DND-41 (cell line): ENCODE measurements around the gene CERS5.

Source experiments
- ATAC-seq: fragments of 200-7000 bp; cut with Tn5 transposase; 3 replicates; pipeline ENCODE4 v1.9.1; 2021; ENCODE audit warnings: low read depth; ENCODE audit not compliant: insufficient read depth
- DNase-seq: peaks from one replicate; pipeline ENCODE4 v3.0.0-alpha.2; 2020
- H2AFZ ChIP-seq: 2 replicates; pipeline ENCODE4 v1.6.0; 2012; ENCODE audit warnings: low read depth, low read length
- H3K27ac ChIP-seq: 2 replicates; pipeline ENCODE4 v1.5.1; 2012; ENCODE audit warnings: low read length, inconsistent platforms
- H3K27me3 ChIP-seq: fragments of 200-600 bp; sonication (generic); 2 replicates; pipeline ENCODE4 v1.6.0; 2012; ENCODE audit warnings: low read length, mild to moderate bottlenecking, inconsistent platforms; ENCODE audit not compliant: insufficient read depth, poor library complexity
- H3K36me3 ChIP-seq: 2 replicates; pipeline ENCODE4 v1.5.1; 2012; ENCODE audit warnings: low read length, inconsistent platforms; ENCODE audit not compliant: insufficient read depth
- H3K4me1 ChIP-seq: 2 replicates; pipeline ENCODE4 v1.5.1; 2012; ENCODE audit warnings: mild to moderate bottlenecking, low read length; ENCODE audit not compliant: insufficient read depth
- H3K4me2 ChIP-seq: 2 replicates; pipeline ENCODE4 v1.6.0; 2012; ENCODE audit warnings: mild to moderate bottlenecking, moderate library complexity, low read length, inconsistent platforms; ENCODE audit not compliant: insufficient read depth
- H3K4me3 ChIP-seq, 2 experiments: fragments of 200-600 bp in 1 of 2; shearing (Covaris generic) in 1 of 2; 2 replicates each; pipeline ENCODE4 v1.5.1; 2012 to 2016; ENCODE audit warnings: inconsistent platforms in 2 of 2, low read length in 2 of 2, mild to moderate bottlenecking in 2 of 2, low read depth in 1 of 2, moderate library complexity in 1 of 2
- H3K79me2 ChIP-seq: 2 replicates; pipeline ENCODE4 v1.6.0; 2012; ENCODE audit warnings: low read length, inconsistent platforms; ENCODE audit not compliant: insufficient read depth
- H3K9ac ChIP-seq: 2 replicates; pipeline ENCODE4 v1.6.0; 2012; ENCODE audit warnings: low read depth, mild to moderate bottlenecking, inconsistent platforms, low read length, moderate library complexity
- H3K9me3 ChIP-seq: 2 replicates; pipeline ENCODE4 v1.5.1; 2012; ENCODE audit warnings: low read length, moderate library complexity, mild to moderate bottlenecking, inconsistent platforms; ENCODE audit not compliant: insufficient read depth, severe bottlenecking
- H4K20me1 ChIP-seq: 2 replicates; pipeline ENCODE4 v1.6.0; 2012; ENCODE audit warnings: low read length; ENCODE audit not compliant: insufficient read depth
- CTCF ChIP-seq: IDR thresholded peaks from 2 replicates; pipeline ENCODE4 v1.5.1; 2012; ENCODE audit warnings: borderline replicate concordance, low read length, moderate library complexity, mild to moderate bottlenecking; ENCODE audit not compliant: poor library complexity, severe bottlenecking; ENCODE audit errors: extremely low read depth
- EZH2 ChIP-seq: IDR thresholded peaks from 3 replicates; pipeline ENCODE4 v1.6.1; 2012; ENCODE audit warnings: borderline replicate concordance, low read depth, mild to moderate bottlenecking, moderate library complexity, low read length, inconsistent platforms; ENCODE audit not compliant: severe bottlenecking

Gene CERS5

GRCh38 chr12:50104417-50105366 is 62.5 kb downstream of the CERS5 start:
- H3K9me3 ChIP-seq: no peaks in the 10 kb centered on the region
- H3K27ac ChIP-seq: no peak overlapping the region
- H3K27me3 ChIP-seq: no peaks in the 10 kb centered on the region
- TF ChIP-seq EZH2 (no peak), CTCF (no peak)
- H3K4me3 ChIP-seq: no peak overlapping the region
- H3K9ac ChIP-seq: no peak overlapping the region
- no peaks in the 10 kb centered on the region for H3K79me2 ChIP-seq
- H2AFZ ChIP-seq: no peak overlapping the region
- ATAC-seq (no peak), DNase-seq (no peak)
- peaks cover 10% of the 10 kb centered on the region for H3K4me1 ChIP-seq
- peaks cover 14% of the 10 kb centered on the region for H3K36me3 ChIP-seq
- no peak overlapping the region for H3K4me2 ChIP-seq
- no peaks in the 10 kb centered on the region; the same call in 1 of the 2 replicates for H4K20me1 ChIP-seq

- Histone ChIP-seq H3K9ac (no peak within 1 kb of the TSS), H3K79me2 (no peaks in the 10 kb centered on the region), H3K4me3 (no peak within 1 kb of the TSS), H2AFZ (no peak within 1 kb of the TSS; the same call in 1 of the 2 replicates), H3K27ac (no peak within 1 kb of the TSS), H3K4me1 (peaks cover 10% of the 10 kb centered on the region), H3K36me3 (peaks cover 22% of the 10 kb centered on the region), H3K27me3 (no peaks in the 10 kb centered on the region), H3K9me3 (no peaks in the 10 kb centered on the region), H4K20me1 (peaks cover 5% of the 10 kb centered on the region; the same call in 1 of the 2 replicates), H3K4me2 (peak within 1 kb of the TSS; percentile 43; the same call in 1 of the 2 replicates)
- DNase-seq: peak; percentile 61
- TF ChIP-seq CTCF (no peak), EZH2 (no peak)
- ATAC-seq: peak; percentile 88
Observed at GRCh38 chr12:50103767-50104321, 63.3 kb downstream of the CERS5 start, which contains the start of gene GPD1. Gene GPD1 (plus strand): TSS chr12:50104008. CDS start chr12:50104051, 43 bp downstream.

- Histone ChIP-seq H3K9me3 (no peaks in the 10 kb centered on the region), H4K20me1 (peaks cover 6% of the 10 kb centered on the region; the same call in 1 of the 2 replicates), H3K27me3 (no peaks in the 10 kb centered on the region), H3K4me1 (peaks cover 10% of the 10 kb centered on the region), H3K4me2 (peak overlapping the region; percentile 43; the same call in 1 of the 2 replicates), H3K79me2 (no peaks in the 10 kb centered on the region), H3K4me3 (no peak overlapping the region), H3K27ac (no peak overlapping the region), H3K36me3 (peaks cover 27% of the 10 kb centered on the region), H2AFZ (no peak overlapping the region), H3K9ac (no peak overlapping the region)
- DNase-seq: no peak
- TF ChIP-seq CTCF: no peak
- no peak for TF ChIP-seq EZH2
- ATAC-seq: no peak
Observed at GRCh38 chr12:50103351-50103750, 63.8 kb downstream of the CERS5 start.
